HepG2 (cell line): ENCODE results near the gene SERINC2. TPM values are rescaled to one million over a fixed set of nuclear protein-coding genes. Genes with fewer than 3 reads are reported as not detected.

Source experiments
- CCAR2 ChIP-seq: fragments of 200-400 bp; formaldehyde crosslinking; optimal IDR thresholded peaks from 2 replicates; pipeline ENCODE3; 2018; ENCODE audit warnings: low read depth, mild to moderate bottlenecking, low read length, moderate library complexity
- ETV6 ChIP-seq: sonication (generic); formaldehyde crosslinking; conservative IDR thresholded peaks from 2 replicates; pipeline ENCODE4 v1.4.0; 2020; ENCODE audit warnings: missing genetic modification reagents
- ISL2 ChIP-seq: sonication (generic); formaldehyde crosslinking; IDR thresholded peaks from 2 replicates; pipeline ENCODE4 v1.5.0; 2020; ENCODE audit warnings: missing genetic modification reagents
- JUND ChIP-seq: sonication (generic); formaldehyde crosslinking; IDR thresholded peaks from 2 replicates; pipeline ENCODE4 v1.8.0; 2022; ENCODE audit warnings: mild to moderate bottlenecking, missing genetic modification reagents
- MAFG ChIP-seq: sonication (generic); formaldehyde crosslinking; IDR thresholded peaks from 2 replicates; pipeline ENCODE4 v1.5.1; 2020; ENCODE audit warnings: mild to moderate bottlenecking, missing genetic modification reagents
- RARA ChIP-seq: IDR thresholded peaks from 2 replicates; pipeline ENCODE4 v1.6.1; 2016; ENCODE audit warnings: missing genetic modification reagents, missing compliant biosample characterization
- SAP130 ChIP-seq: IDR thresholded peaks from 2 replicates; pipeline ENCODE4 v1.6.1; 2016; ENCODE audit warnings: low read depth
- SMAD1 ChIP-seq: sonication (generic); formaldehyde crosslinking; IDR thresholded peaks from 2 replicates; pipeline ENCODE4 v1.4.0; 2020; ENCODE audit warnings: missing genetic modification reagents, low read depth, mild to moderate bottlenecking, borderline replicate concordance
- STAT5B ChIP-seq: sonication (generic); formaldehyde crosslinking; IDR thresholded peaks from 2 replicates; pipeline ENCODE4 v1.4.0; 2020; ENCODE audit warnings: missing genetic modification reagents
- THAP11 ChIP-seq: IDR thresholded peaks from 2 replicates; pipeline ENCODE4 v1.6.1; 2016; ENCODE audit warnings: missing biosample characterization, missing genetic modification reagents
- ZNF230 ChIP-seq: sonication (generic); formaldehyde crosslinking; IDR thresholded peaks from 2 replicates; pipeline ENCODE4 v1.4.0; 2020; ENCODE audit warnings: mild to moderate bottlenecking, missing genetic modification reagents
- ZNF232 ChIP-seq: sonication (generic); formaldehyde crosslinking; IDR thresholded peaks from 2 replicates; pipeline ENCODE4 v1.4.0; 2020; ENCODE audit warnings: missing genetic modification reagents, borderline replicate concordance
- ZNF260 ChIP-seq: sonication (generic); formaldehyde crosslinking; IDR thresholded peaks from 2 replicates; pipeline ENCODE4 v1.4.0; 2020; ENCODE audit warnings: missing genetic modification reagents, low read depth, mild to moderate bottlenecking, borderline replicate concordance
- ZNF350 ChIP-seq: sonication (generic); formaldehyde crosslinking; IDR thresholded peaks from 2 replicates; pipeline ENCODE4 v1.4.0; 2020; ENCODE audit warnings: mild to moderate bottlenecking, low read depth, missing genetic modification reagents, borderline replicate concordance
- ZNF451 ChIP-seq: sonication (generic); formaldehyde crosslinking; IDR thresholded peaks from 2 replicates; pipeline ENCODE4 v1.5.0; 2020; ENCODE audit warnings: mild to moderate bottlenecking, missing genetic modification reagents
- ZNF558 ChIP-seq: sonication (generic); formaldehyde crosslinking; IDR thresholded peaks from 2 replicates; pipeline ENCODE4 v1.9.0; 2022; ENCODE audit warnings: mild to moderate bottlenecking, missing genetic modification reagents, borderline replicate concordance
- ZNF720 ChIP-seq: sonication (generic); formaldehyde crosslinking; IDR thresholded peaks from 2 replicates; pipeline ENCODE4 v1.4.0; 2020; ENCODE audit warnings: missing genetic modification reagents
- ZSCAN29 ChIP-seq: sonication (generic); formaldehyde crosslinking; conservative IDR thresholded peaks from 2 replicates; pipeline ENCODE4 v1.4.0; 2020; ENCODE audit warnings: mild to moderate bottlenecking, missing genetic modification reagents
- polyA plus RNA-seq, 8 experiments: library from polyadenylated mRNA; depleted of rRNA in 3 of 8; stranded (reverse) in 7 of 8; unstranded in 1 of 8; fragments of >200 nt; fragmentation: Illumina TruSeq in 4 of 8; extraction: Trizol in 4 of 8; gene quantifications; 2 replicates each; pipeline versions ENCODE4 v1.2.1 to v1.2.3, GENCODE V29; 2011 to 2016; ENCODE audit warnings: low read depth in 4 of 8, missing spikeins in 1 of 8, mixed read lengths in 1 of 8; ENCODE audit not compliant: insufficient read depth in 1 of 8
- total RNA-seq, 5 experiments: library from RNA; depleted of rRNA; stranded (reverse); fragments of >200 nt; fragmentation: Illumina TruSeq; extraction: Trizol; gene quantifications; 2 replicates each; pipeline ENCODE4 v1.2.3, GENCODE V29; 2016; ENCODE audit warnings: low read depth in 1 of 5
- TF ChIP-seq, protein P1 (sequence below): sonication (generic); formaldehyde crosslinking; IDR thresholded peaks from 2 replicates; pipeline ENCODE4 v1.9.0; 2021; ENCODE audit warnings: mild to moderate bottlenecking, missing genetic modification reagents
- TF ChIP-seq, protein P2 (sequence below): sonication (generic); formaldehyde crosslinking; IDR thresholded peaks from 2 replicates; pipeline ENCODE4 v1.5.1; 2020; ENCODE audit warnings: missing genetic modification reagents, mild to moderate bottlenecking, borderline replicate concordance
- TF ChIP-seq, protein P3 (sequence below): sonication (generic); formaldehyde crosslinking; IDR thresholded peaks from 2 replicates; pipeline ENCODE4 v1.9.0; 2021; ENCODE audit warnings: missing genetic modification reagents, mild to moderate bottlenecking, borderline replicate concordance

The SERINC2 gene
- total and polyA plus RNA-seq, 2 of the 13 experiments (the other 11 are each of a cell fraction or from before 2014, with no cell fraction given) = 4.8 to 126 TPM

DNA sequence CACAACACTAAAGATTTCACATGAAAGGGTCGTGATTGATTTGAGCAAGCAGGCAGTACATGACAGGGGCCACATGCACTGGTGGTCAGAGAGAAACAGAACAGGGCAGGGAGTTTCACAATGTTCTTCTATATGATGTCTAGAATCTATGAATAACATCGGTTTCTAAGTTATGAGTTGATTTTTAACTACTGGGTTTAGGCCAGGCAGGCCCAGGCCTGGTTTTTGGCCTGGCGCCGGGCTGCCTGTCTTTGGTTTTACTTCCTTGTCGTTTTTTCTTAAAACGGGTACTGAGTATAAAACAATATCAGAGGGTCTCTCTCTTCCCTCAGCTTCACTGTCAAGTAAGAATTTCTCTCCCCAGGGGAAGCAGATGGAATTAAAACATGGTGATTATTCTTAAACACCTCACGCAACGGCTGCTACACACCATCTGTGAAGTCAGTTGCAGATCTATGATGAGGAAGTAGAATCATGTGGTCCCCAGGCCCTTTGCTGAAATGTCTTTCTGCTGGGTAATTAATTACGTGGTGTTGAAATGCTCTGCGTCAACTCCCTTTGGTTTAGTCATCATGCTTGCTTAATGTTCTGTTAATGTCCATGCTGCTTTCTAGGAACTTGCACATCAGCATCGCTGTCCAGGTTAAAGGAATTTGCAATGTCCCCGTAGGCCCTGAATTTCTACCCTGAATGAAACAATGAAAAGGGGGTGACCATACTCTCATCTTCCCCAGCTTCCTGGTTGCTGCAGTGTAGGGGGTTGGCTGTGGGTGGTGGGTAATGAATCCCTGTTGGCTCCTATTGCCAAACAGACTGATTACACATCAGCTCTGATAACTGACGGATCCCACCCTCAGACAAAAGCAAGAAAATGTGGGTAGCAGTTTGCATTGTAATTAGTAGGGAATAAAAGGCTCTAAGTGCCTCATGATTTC, 70.3 kb downstream of the SERINC2 start (continued):
- TF ChIP-seq, protein P1, sequence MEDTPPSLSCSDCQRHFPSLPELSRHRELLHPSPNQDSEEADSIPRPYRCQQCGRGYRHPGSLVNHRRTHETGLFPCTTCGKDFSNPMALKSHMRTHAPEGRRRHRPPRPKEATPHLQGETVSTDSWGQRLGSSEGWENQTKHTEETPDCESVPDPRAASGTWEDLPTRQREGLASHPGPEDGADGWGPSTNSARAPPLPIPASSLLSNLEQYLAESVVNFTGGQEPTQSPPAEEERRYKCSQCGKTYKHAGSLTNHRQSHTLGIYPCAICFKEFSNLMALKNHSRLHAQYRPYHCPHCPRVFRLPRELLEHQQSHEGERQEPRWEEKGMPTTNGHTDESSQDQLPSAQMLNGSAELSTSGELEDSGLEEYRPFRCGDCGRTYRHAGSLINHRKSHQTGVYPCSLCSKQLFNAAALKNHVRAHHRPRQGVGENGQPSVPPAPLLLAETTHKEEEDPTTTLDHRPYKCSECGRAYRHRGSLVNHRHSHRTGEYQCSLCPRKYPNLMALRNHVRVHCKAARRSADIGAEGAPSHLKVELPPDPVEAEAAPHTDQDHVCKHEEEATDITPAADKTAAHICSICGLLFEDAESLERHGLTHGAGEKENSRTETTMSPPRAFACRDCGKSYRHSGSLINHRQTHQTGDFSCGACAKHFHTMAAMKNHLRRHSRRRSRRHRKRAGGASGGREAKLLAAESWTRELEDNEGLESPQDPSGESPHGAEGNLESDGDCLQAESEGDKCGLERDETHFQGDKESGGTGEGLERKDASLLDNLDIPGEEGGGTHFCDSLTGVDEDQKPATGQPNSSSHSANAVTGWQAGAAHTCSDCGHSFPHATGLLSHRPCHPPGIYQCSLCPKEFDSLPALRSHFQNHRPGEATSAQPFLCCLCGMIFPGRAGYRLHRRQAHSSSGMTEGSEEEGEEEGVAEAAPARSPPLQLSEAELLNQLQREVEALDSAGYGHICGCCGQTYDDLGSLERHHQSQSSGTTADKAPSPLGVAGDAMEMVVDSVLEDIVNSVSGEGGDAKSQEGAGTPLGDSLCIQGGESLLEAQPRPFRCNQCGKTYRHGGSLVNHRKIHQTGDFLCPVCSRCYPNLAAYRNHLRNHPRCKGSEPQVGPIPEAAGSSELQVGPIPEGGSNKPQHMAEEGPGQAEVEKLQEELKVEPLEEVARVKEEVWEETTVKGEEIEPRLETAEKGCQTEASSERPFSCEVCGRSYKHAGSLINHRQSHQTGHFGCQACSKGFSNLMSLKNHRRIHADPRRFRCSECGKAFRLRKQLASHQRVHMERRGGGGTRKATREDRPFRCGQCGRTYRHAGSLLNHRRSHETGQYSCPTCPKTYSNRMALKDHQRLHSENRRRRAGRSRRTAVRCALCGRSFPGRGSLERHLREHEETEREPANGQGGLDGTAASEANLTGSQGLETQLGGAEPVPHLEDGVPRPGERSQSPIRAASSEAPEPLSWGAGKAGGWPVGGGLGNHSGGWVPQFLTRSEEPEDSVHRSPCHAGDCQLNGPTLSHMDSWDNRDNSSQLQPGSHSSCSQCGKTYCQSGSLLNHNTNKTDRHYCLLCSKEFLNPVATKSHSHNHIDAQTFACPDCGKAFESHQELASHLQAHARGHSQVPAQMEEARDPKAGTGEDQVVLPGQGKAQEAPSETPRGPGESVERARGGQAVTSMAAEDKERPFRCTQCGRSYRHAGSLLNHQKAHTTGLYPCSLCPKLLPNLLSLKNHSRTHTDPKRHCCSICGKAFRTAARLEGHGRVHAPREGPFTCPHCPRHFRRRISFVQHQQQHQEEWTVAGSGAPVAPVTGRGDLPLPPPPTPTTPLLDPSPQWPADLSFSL (CRISPR knock-in tag) = no peak
- TF ChIP-seq RARA = peak; percentile 64
- no peak for TF ChIP-seq MAFG
- TF ChIP-seq ZNF451 (CRISPR knock-in tag) = no peak
- TF ChIP-seq ZNF720 = no peak
- TF ChIP-seq THAP11 (CRISPR knock-in tag) = no peak
- no peak for TF ChIP-seq SMAD1 (CRISPR knock-in tag)
- TF ChIP-seq CCAR2 = no peak
- no peak for TF ChIP-seq SAP130 (CRISPR knock-in tag)
- TF ChIP-seq, protein P2, sequence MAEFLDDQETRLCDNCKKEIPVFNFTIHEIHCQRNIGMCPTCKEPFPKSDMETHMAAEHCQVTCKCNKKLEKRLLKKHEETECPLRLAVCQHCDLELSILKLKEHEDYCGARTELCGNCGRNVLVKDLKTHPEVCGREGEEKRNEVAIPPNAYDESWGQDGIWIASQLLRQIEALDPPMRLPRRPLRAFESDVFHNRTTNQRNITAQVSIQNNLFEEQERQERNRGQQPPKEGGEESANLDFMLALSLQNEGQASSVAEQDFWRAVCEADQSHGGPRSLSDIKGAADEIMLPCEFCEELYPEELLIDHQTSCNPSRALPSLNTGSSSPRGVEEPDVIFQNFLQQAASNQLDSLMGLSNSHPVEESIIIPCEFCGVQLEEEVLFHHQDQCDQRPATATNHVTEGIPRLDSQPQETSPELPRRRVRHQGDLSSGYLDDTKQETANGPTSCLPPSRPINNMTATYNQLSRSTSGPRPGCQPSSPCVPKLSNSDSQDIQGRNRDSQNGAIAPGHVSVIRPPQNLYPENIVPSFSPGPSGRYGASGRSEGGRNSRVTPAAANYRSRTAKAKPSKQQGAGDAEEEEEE = no peak
- no peak for TF ChIP-seq ZNF232
- TF ChIP-seq ZNF230 (CRISPR knock-in tag) = no peak
- TF ChIP-seq ZNF260 (CRISPR knock-in tag) = no peak
- no peak for TF ChIP-seq ZNF558 (CRISPR knock-in tag)
- no peak for TF ChIP-seq ETV6 (CRISPR knock-in tag)
- TF ChIP-seq ISL2 (CRISPR knock-in tag) = no peak
- TF ChIP-seq, protein P3, sequence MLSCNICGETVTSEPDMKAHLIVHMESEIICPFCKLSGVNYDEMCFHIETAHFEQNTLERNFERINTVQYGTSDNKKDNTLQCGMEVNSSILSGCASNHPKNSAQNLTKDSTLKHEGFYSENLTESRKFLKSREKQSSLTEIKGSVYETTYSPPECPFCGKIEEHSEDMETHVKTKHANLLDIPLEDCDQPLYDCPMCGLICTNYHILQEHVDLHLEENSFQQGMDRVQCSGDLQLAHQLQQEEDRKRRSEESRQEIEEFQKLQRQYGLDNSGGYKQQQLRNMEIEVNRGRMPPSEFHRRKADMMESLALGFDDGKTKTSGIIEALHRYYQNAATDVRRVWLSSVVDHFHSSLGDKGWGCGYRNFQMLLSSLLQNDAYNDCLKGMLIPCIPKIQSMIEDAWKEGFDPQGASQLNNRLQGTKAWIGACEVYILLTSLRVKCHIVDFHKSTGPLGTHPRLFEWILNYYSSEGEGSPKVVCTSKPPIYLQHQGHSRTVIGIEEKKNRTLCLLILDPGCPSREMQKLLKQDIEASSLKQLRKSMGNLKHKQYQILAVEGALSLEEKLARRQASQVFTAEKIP (CRISPR knock-in tag) = no peak
- no peak for TF ChIP-seq STAT5B (CRISPR knock-in tag)
- no peak for TF ChIP-seq ZSCAN29 (CRISPR knock-in tag)
- no peak for TF ChIP-seq JUND (CRISPR knock-in tag)
- no peak for TF ChIP-seq ZNF350 (CRISPR knock-in tag)
